H9 (cell line): ENCODE data around the gene NDUFAF2. TPM values are rescaled to one million over a fixed set of nuclear protein-coding genes. Genes with fewer than 3 reads are reported as not detected.

Source experiments
- DNase-seq: peaks from one replicate; pipeline ENCODE4 v3.0.0-alpha.2; 2017
- H2AFZ ChIP-seq: one replicate; pipeline ENCODE4 v1.6.1; 2013; ENCODE audit warnings: mild to moderate bottlenecking, low read length, control low read depth, moderate library complexity
- H2AK5ac ChIP-seq: 2 replicates; pipeline ENCODE4 v1.6.1; 2013; ENCODE audit warnings: low read length, control low read depth, mixed read lengths; ENCODE audit not compliant: insufficient read length
- H2BK120ac ChIP-seq: one replicate; pipeline ENCODE4 v1.6.1; 2013; ENCODE audit warnings: low read depth, mild to moderate bottlenecking, low read length, control low read depth, inconsistent platforms; ENCODE audit not compliant: poor library complexity, severe bottlenecking
- H2BK12ac ChIP-seq: 2 replicates; pipeline ENCODE4 v1.6.1; 2013; ENCODE audit warnings: low read length, control low read depth, mixed read lengths, low read depth; ENCODE audit not compliant: insufficient read length
- H2BK15ac ChIP-seq: 2 replicates; pipeline ENCODE4 v1.6.1; 2013; ENCODE audit warnings: low read depth, low read length, control low read depth
- H2BK20ac ChIP-seq: one replicate; pipeline ENCODE4 v1.6.1; 2013; ENCODE audit warnings: low read depth, mild to moderate bottlenecking, low read length, control low read depth, inconsistent platforms; ENCODE audit not compliant: poor library complexity, severe bottlenecking
- H2BK5ac ChIP-seq: 2 replicates; pipeline ENCODE4 v1.6.1; 2013; ENCODE audit warnings: low read length, control low read depth, mixed read lengths; ENCODE audit not compliant: insufficient read length
- H3K14ac ChIP-seq: 2 replicates; pipeline ENCODE4 v1.6.1; 2013; ENCODE audit warnings: low read length, control low read depth; ENCODE audit not compliant: insufficient read depth
- H3K18ac ChIP-seq: 2 replicates; pipeline ENCODE4 v1.6.1; 2013; ENCODE audit warnings: low read depth, mild to moderate bottlenecking, mixed read lengths, low read length, control low read depth; ENCODE audit not compliant: insufficient read length
- H3K23ac ChIP-seq: 2 replicates; pipeline ENCODE4 v1.6.1; 2013; ENCODE audit warnings: low read length, control low read depth, mixed read lengths, low read depth; ENCODE audit not compliant: insufficient read length
- H3K23me2 ChIP-seq: 2 replicates; pipeline ENCODE4 v1.6.1; 2013; ENCODE audit warnings: low read depth, mild to moderate bottlenecking, mixed read lengths, low read length, control low read depth; ENCODE audit not compliant: insufficient read length, poor library complexity, severe bottlenecking
- H3K27ac ChIP-seq: 2 replicates; pipeline ENCODE4 v1.5.1; 2013; ENCODE audit warnings: low read length, control low read depth, mixed read lengths, low read depth; ENCODE audit not compliant: insufficient read length
- H3K27me3 ChIP-seq: 2 replicates; pipeline ENCODE4 v1.6.1; 2013; ENCODE audit warnings: low read length, control low read depth, inconsistent platforms; ENCODE audit not compliant: insufficient read depth
- H3K4ac ChIP-seq: 2 replicates; pipeline ENCODE4 v1.6.1; 2013; ENCODE audit warnings: low read depth, mild to moderate bottlenecking, control low read depth, inconsistent platforms, low read length, moderate library complexity
- H3K4me1 ChIP-seq: 2 replicates; pipeline ENCODE4 v1.6.1; 2013; ENCODE audit warnings: low read length, control low read depth, inconsistent platforms; ENCODE audit not compliant: insufficient read depth
- H3K4me2 ChIP-seq: 2 replicates; pipeline ENCODE4 v1.6.1; 2013; ENCODE audit warnings: low read length, control low read depth, mixed read lengths; ENCODE audit not compliant: insufficient read length, insufficient read depth
- H3K56ac ChIP-seq: 2 replicates; pipeline ENCODE4 v1.6.1; 2013; ENCODE audit warnings: low read depth, mild to moderate bottlenecking, mixed read lengths, low read length, control low read depth; ENCODE audit not compliant: insufficient read length
- H3K79me1 ChIP-seq: 2 replicates; pipeline ENCODE4 v1.6.1; 2013; ENCODE audit warnings: low read depth, mild to moderate bottlenecking, moderate library complexity, low read length, control low read depth, inconsistent platforms; ENCODE audit not compliant: insufficient read depth, poor library complexity, severe bottlenecking
- H3K79me2 ChIP-seq: 2 replicates; pipeline ENCODE4 v1.6.1; 2013; ENCODE audit warnings: low read length, control low read depth, inconsistent platforms; ENCODE audit not compliant: insufficient read depth
- H3K9ac ChIP-seq: 2 replicates; pipeline ENCODE4 v1.6.1; 2013; ENCODE audit warnings: low read length, control low read depth, mixed read lengths; ENCODE audit not compliant: insufficient read length; ENCODE audit errors: extremely low read depth
- H3K9me3 ChIP-seq: one replicate; pipeline ENCODE4 v1.6.1; 2013; ENCODE audit warnings: low read depth, low read length, inconsistent platforms; ENCODE audit not compliant: control insufficient read depth
- H3T11ph ChIP-seq: one replicate; pipeline ENCODE4 v1.6.1; 2013; ENCODE audit warnings: mild to moderate bottlenecking, low read length, control low read depth, inconsistent platforms
- H4K20me1 ChIP-seq: one replicate; pipeline ENCODE4 v1.6.1; 2013; ENCODE audit not compliant: control insufficient read depth, insufficient read length, insufficient read depth
- H4K5ac ChIP-seq: 2 replicates; pipeline ENCODE4 v1.6.1; 2013; ENCODE audit warnings: low read depth, mild to moderate bottlenecking, mixed read lengths, low read length, control low read depth; ENCODE audit not compliant: insufficient read length
- H4K8ac ChIP-seq: replicated peaks from 2 replicates; pipeline ENCODE4 v1.6.1; 2013; ENCODE audit warnings: low read length, control low read depth, mixed read lengths, low read depth; ENCODE audit not compliant: insufficient read length
- H4K91ac ChIP-seq: 2 replicates; pipeline ENCODE4 v1.6.1; 2013; ENCODE audit warnings: low read depth, mild to moderate bottlenecking, moderate library complexity, mixed read lengths, low read length, control low read depth; ENCODE audit not compliant: insufficient read length
- H3K27ac Mint-ChIP-seq, 3 experiments: 2 replicates in 2 of 3; 3 replicates in 1 of 3; pipeline ENCODE4 v1.8.0; 2020 to 2021; ENCODE audit warnings: mixed read lengths in 3 of 3, mild to moderate bottlenecking in 1 of 3, moderate library complexity in 1 of 3
- H3K27me3 Mint-ChIP-seq: 2 replicates; pipeline ENCODE4 v1.8.0; 2021; ENCODE audit warnings: low read depth, mild to moderate bottlenecking, moderate library complexity, mixed read lengths
- H3K36me3 Mint-ChIP-seq, 3 experiments: 2 replicates in 2 of 3; 3 replicates in 1 of 3; pipeline ENCODE4 v1.8.0; 2020 to 2021; ENCODE audit warnings: low read depth in 3 of 3, mixed read lengths in 3 of 3; ENCODE audit not compliant: insufficient read depth in 1 of 3
- H3K4me1 Mint-ChIP-seq, 2 experiments: 2 replicates each; pipeline ENCODE4 v1.8.0; 2020; ENCODE audit warnings: mixed read lengths in 2 of 2
- H3K4me3 Mint-ChIP-seq, 2 experiments: 2 replicates in 1 of 2; 3 replicates in 1 of 2; pipeline ENCODE4 v1.8.0; 2020 to 2021; ENCODE audit warnings: mild to moderate bottlenecking in 2 of 2, mixed read lengths in 2 of 2, moderate library complexity in 1 of 2
- H3K9me3 Mint-ChIP-seq, 2 experiments: 2 replicates in 1 of 2; 3 replicates in 1 of 2; pipeline ENCODE4 v1.8.0; 2020; ENCODE audit warnings: mild to moderate bottlenecking in 2 of 2, mixed read lengths in 2 of 2, moderate library complexity in 1 of 2
- WGBS: extraction: QIAGEN DNeasy Blood & Tissue Kit; methylation state at CpG from one replicate; pipeline ENCODE4 v1.1.7; 2013; ENCODE audit warnings: missing lambda C conversion rate, low lambda C conversion rate, mixed read lengths; ENCODE audit not compliant: insufficient read length; ENCODE audit errors: extremely low coverage; 5-methylcytosine and 5-hydroxymethylcytosine counted together
- total RNA-seq: library from RNA; stranded (reverse); gene quantifications from 2 replicates; pipeline ENCODE4 v1.2.1, GENCODE V29; 2021
- TF ChIP-seq, protein P1 (sequence below): fragments of 200-600 bp; sonication (generic); conservative IDR thresholded peaks from 3 replicates; pipeline ENCODE4 v1.8.0; 2021; ENCODE audit warnings: antibody characterized with exemption, mild to moderate bottlenecking

The NDUFAF2 gene
- total RNA-seq, 1 experiment from 2014 or later: 31.4 TPM

DNA sequence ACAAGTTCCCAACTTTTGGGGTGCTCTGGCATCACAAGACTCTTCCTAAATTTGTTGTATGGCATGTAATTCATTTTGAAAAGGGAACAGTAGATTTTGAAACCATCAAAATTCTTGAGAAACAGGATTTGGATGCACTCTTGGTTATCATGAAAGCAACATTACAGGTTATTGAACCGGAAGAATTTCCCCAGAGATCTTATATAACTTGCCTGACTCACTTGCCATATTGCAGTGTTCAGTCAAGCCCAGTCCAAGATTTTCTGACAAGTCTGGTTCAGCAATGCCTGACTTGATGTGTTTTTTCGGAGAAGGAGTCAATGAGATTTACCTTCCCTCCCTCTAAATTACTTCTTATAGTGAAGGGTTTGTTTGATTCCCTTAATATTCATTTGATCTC, 185.3 kb downstream of the NDUFAF2 start:
- H2BK15ac ChIP-seq: no peak overlapping the region
- no peak overlapping the region for H2BK12ac ChIP-seq
- no peak overlapping the region for H2AK5ac ChIP-seq
- Mint-ChIP-seq H3K27ac (no peak overlapping the region), H3K27me3 (no peaks in the 10 kb centered on the region), H3K36me3 (peaks cover 0 to 1% (median 0%) of the 10 kb centered on the region in 3 experiments; a peak in 1 of 7 replicates), H3K4me1 (peaks cover 10 to 11% of the 10 kb centered on the region in 2 experiments), H3K4me3 (no peak overlapping the region), H3K9me3 (no peaks in the 10 kb centered on the region)
- no peak overlapping the region for H3K4ac ChIP-seq
- no peak overlapping the region for H3K14ac ChIP-seq
- no peak overlapping the region for H3K23ac ChIP-seq
- no peak overlapping the region for H3K18ac ChIP-seq
- H4K20me1 ChIP-seq: no peaks in the 10 kb centered on the region
- no peak overlapping the region for H4K91ac ChIP-seq
- no peak overlapping the region for H2BK5ac ChIP-seq
- no peak overlapping the region for H2BK120ac ChIP-seq
- no peaks in the 10 kb centered on the region; the same call in 1 of the 2 replicates for H3K4me1 ChIP-seq
- no peaks in the 10 kb centered on the region for H3K79me1 ChIP-seq
- no peak overlapping the region for H3K4me2 ChIP-seq
- no peak overlapping the region for H4K8ac ChIP-seq
- WGBS: no CpG with 5 or more reads among the region's 2 CpGs
- no peak overlapping the region for H2AFZ ChIP-seq
- H3K9me3 ChIP-seq: no peaks in the 10 kb centered on the region
- no peak overlapping the region for H3K27ac ChIP-seq
- H4K5ac ChIP-seq: no peak overlapping the region
- TF ChIP-seq, protein P1, sequence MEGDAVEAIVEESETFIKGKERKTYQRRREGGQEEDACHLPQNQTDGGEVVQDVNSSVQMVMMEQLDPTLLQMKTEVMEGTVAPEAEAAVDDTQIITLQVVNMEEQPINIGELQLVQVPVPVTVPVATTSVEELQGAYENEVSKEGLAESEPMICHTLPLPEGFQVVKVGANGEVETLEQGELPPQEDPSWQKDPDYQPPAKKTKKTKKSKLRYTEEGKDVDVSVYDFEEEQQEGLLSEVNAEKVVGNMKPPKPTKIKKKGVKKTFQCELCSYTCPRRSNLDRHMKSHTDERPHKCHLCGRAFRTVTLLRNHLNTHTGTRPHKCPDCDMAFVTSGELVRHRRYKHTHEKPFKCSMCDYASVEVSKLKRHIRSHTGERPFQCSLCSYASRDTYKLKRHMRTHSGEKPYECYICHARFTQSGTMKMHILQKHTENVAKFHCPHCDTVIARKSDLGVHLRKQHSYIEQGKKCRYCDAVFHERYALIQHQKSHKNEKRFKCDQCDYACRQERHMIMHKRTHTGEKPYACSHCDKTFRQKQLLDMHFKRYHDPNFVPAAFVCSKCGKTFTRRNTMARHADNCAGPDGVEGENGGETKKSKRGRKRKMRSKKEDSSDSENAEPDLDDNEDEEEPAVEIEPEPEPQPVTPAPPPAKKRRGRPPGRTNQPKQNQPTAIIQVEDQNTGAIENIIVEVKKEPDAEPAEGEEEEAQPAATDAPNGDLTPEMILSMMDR: no peak
- H2BK20ac ChIP-seq: no peak overlapping the region
- H3K9ac ChIP-seq: no peak overlapping the region
- H3K23me2 ChIP-seq: no peaks in the 10 kb centered on the region
- H3K56ac ChIP-seq: no peak overlapping the region
- H3K27me3 ChIP-seq: no peaks in the 10 kb centered on the region
- H3K79me2 ChIP-seq: no peaks in the 10 kb centered on the region
- H3T11ph ChIP-seq: no peak overlapping the region
- DNase-seq: no peak
